ENCODE measurements around the gene CEND1.

Gene CEND1

DNA sequence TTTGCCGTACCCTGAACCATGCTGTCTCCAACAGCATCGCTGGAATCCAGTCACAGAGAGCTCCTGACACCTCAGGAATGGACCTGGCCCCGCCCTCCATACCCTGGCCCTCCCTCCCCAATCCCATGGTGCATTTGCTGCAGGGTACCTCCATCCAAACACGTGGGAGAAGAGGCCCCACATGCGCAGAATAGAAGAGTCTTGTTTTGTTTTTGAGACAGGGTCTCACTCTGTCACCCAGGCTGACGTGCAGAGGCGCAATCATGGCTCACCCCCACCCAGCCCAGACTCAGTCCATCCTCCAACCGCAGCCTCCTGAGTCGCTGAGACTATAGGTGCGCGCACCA, 26.5 kb upstream of the CEND1 start:
- Histone ChIP-seq H3K27me3 (ENCODE audit: control insufficient read depth, insufficient read depth, low read length) (no peaks in the 10 kb centered on the region), H3K4me1 (ENCODE audit: control insufficient read depth, insufficient read depth, low read length) (peaks cover 27% of the 10 kb centered on the region), H3K4me3 (ENCODE audit: low read length) (no peak overlapping the region), H3K9ac (ENCODE audit: low read length) (no peak overlapping the region), H3K9me3 (ENCODE audit: control insufficient read depth, low read length) (no peaks in the 10 kb centered on the region), H3K36me3 (ENCODE audit: control insufficient read depth, insufficient read depth, low read length) (peaks cover 14% of the 10 kb centered on the region)

DNA sequence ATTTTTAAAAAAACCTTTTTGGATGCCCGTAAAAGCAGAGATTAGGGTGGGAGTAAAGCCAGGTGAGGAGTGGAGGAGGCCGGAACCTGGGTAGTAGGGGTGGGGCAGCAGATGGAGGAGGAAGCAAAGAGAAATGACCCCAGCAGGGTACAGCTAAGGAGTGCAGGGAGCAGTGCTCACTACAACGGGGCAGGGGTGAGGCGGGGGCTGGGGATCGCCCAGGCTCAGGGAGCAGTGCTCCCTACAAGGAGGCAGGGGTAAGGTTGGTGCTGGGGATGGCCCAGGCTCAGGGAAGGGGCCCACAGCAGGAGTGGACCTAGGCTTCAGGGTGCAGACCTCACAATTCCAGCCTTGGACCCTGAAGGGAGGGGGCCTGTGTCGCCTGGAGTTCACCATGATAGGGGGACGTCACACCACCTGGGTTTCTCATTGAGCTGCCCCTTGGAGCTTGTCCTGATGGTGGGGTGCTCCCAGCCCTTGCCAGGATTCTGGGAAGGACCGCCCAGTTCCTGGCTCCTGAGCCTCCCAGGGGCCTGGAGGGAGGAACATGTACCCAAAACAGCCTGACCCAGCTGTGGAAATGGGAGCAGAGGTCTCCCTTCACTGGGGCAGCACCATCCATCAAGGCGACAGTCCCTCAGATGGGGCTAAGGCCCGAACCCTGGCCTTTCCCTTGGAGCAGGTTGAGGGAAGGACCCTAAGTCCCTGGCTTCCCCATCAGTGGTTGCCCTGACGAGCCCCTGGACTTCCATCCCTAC, 26.0 kb upstream of the CEND1 start:
- peaks cover 27% of the 10 kb centered on the region for H3K4me1 ChIP-seq (ENCODE audit: control insufficient read depth, insufficient read depth, low read length)
- H3K4me3 ChIP-seq (ENCODE audit: low read length): no peak overlapping the region
- H3K9ac ChIP-seq (ENCODE audit: low read length): no peak overlapping the region
- H3K36me3 ChIP-seq (ENCODE audit: control insufficient read depth, insufficient read depth, low read length): peaks cover 15% of the 10 kb centered on the region
- no peaks in the 10 kb centered on the region for H3K9me3 ChIP-seq (ENCODE audit: control insufficient read depth, low read length)
- no peaks in the 10 kb centered on the region for H3K27me3 ChIP-seq (ENCODE audit: control insufficient read depth, insufficient read depth, low read length)

DNA sequence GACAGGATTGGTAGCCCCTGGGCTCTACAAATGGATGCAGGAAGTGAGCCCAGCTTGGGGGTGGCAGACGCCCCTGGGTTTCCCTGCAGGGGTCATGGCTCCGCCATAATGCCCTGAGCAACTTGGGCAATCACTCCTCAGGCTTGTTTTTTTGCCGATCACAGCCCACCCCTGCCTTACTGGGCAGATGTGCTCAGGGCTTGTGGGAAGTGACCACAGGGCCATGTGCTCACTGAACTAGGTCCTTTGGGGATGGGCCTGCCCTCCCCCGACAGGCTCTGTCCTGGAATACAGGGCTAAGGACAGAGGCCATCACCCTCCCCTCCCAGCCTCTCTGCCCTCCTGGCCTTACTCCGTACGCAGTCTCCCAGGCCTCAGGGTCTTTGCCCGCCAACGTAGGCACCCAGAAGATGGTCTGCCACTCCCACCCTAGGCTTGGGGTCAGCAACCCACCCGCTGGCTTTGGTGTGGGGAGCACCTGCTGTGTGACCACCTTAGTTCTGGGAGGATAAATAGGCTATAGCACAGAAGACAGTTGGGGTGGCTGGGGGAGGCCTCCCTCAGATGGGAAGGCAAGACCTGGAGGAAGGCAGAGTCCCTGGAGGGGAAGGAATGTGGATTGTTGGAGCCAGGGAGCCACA, 23.7 kb upstream of the CEND1 start:
- no peaks in the 10 kb centered on the region for H3K27me3 ChIP-seq (ENCODE audit: control insufficient read depth, insufficient read depth, low read length)
- H3K4me1 ChIP-seq (ENCODE audit: control insufficient read depth, insufficient read depth, low read length): peaks cover 24% of the 10 kb centered on the region
- H3K36me3 ChIP-seq (ENCODE audit: control insufficient read depth, insufficient read depth, low read length): peaks cover 15% of the 10 kb centered on the region
- H3K4me3 ChIP-seq (ENCODE audit: low read length): no peak overlapping the region
- no peaks in the 10 kb centered on the region for H3K9me3 ChIP-seq (ENCODE audit: control insufficient read depth, low read length)
- no peak overlapping the region for H3K9ac ChIP-seq (ENCODE audit: low read length)

DNA sequence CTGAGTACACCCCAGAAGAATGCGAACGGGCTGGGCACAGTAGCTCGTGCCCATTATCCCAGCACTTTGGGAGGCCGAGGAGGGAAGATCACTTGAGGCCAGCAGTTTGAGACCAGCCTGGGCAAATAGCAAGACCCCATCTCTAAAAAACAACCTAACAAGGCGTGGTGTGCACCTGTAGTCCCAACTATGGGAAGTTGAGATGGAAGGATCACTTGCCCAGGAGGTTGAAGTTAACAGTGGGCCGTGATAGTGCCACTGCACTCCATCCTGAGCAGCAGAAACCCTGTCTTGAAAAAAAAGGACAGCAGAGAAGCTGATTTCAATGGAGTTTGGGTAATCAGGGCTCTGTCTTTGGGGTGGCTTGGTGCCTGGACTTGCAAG, 23.2 kb upstream of the CEND1 start:
- peaks cover 22% of the 10 kb centered on the region for H3K4me1 ChIP-seq (ENCODE audit: control insufficient read depth, insufficient read depth, low read length)
- H3K27me3 ChIP-seq (ENCODE audit: control insufficient read depth, insufficient read depth, low read length): no peaks in the 10 kb centered on the region
- H3K9me3 ChIP-seq (ENCODE audit: control insufficient read depth, low read length): no peaks in the 10 kb centered on the region
- H3K36me3 ChIP-seq (ENCODE audit: control insufficient read depth, insufficient read depth, low read length): peaks cover 15% of the 10 kb centered on the region
- H3K4me3 ChIP-seq (ENCODE audit: low read length): no peak overlapping the region
- H3K9ac ChIP-seq (ENCODE audit: low read length): no peak overlapping the region

DNA sequence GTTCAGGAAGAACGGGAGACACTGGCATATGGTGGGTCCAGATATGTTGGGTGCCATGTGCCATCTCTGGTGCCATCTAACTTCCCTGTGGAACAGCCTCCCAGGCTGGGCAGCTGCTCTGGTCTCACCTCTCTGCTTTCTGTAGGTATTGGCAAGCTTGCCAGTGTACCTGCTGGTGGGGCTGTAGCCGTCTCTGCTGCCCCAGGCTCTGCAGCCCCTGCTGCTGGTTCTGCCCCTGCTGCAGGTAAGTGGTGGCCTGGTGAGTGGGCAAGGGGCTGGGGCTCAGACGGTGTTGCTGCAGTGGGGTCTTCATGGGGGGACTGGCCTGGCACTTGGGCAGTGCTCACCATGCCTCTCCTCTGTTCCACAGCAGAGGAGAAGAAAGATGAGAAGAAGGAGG, 22.5 kb upstream of the CEND1 start:
- Histone ChIP-seq H3K4me3 (ENCODE audit: low read length) (no peak overlapping the region), H3K27me3 (ENCODE audit: control insufficient read depth, insufficient read depth, low read length) (no peaks in the 10 kb centered on the region), H3K36me3 (ENCODE audit: control insufficient read depth, insufficient read depth, low read length) (peaks cover 15% of the 10 kb centered on the region), H3K4me1 (ENCODE audit: control insufficient read depth, insufficient read depth, low read length) (peaks cover 21% of the 10 kb centered on the region), H3K9ac (ENCODE audit: low read length) (no peak overlapping the region), H3K9me3 (ENCODE audit: control insufficient read depth, low read length) (no peaks in the 10 kb centered on the region)

DNA sequence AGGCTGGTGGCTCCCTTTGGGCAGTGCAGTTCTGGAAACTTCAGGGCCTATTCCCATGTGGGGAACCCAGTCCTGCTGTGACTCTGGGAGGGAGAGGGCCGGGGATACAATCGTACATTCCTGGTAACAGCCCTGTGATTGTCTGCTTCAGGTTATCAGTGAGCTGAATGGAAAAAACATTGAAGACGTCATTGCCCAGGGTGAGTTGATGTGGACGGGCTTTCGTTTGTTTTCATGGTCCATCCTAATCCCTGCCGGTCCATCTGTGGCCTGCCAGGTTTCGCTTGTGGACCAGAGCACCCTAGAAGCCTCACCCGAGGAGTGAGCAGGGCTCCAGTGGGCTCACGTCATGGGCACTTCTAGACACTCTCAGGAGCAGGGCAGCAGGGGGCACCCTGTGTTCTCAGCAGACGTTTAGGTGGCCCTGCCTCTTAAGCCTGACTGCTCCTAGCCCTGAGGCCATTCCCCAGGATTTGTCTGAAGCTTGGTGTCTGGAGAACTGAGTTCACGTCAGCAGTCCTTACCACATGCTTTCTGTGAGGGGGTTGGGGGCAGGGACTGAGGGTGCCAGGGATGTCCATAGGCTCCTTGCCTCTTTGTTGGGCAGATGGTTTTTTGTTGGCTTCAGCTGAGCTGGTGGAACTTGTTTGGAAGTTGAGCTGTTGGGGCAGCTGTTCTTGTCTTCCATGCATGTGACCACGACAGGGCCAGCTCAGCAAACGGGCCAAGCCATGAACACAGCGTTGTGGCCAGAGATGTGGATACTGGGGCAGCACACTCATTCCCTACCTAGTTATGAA, 21.8 kb upstream of the CEND1 start:
- peak overlapping the region; percentile 91 for H3K9ac ChIP-seq (ENCODE audit: low read length)
- H3K9me3 ChIP-seq (ENCODE audit: control insufficient read depth, low read length): no peaks in the 10 kb centered on the region
- peak overlapping the region; percentile 20 for H3K4me3 ChIP-seq (ENCODE audit: low read length)
- H3K4me1 ChIP-seq (ENCODE audit: control insufficient read depth, insufficient read depth, low read length): peaks cover 21% of the 10 kb centered on the region
- peaks cover 15% of the 10 kb centered on the region for H3K36me3 ChIP-seq (ENCODE audit: control insufficient read depth, insufficient read depth, low read length)
- no peaks in the 10 kb centered on the region for H3K27me3 ChIP-seq (ENCODE audit: control insufficient read depth, insufficient read depth, low read length)

DNA sequence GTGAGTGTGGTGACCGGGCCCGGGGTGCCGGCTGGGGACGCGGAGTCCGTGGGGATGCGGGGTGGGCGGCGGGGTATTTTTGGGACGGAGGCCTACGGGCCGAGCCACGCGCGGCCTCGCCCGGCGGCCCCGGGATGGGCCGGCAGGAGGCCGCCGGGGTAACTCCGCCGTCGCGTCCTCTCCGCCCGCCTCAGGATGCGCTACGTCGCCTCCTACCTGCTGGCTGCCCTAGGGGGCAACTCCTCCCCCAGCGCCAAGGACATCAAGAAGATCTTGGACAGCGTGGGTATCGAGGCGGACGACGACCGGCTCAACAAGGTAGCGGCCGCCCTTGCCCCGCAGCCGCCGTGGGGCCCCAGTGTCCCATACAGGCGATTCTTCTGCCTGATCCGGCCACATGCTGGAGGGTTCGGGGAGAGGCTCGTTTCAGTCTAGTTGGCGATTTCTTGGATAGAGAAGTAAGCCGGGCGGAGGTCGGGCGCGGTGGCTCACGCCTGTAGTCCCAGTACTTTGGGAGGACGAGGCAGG, 20.2 kb upstream of the CEND1 start:
- H3K9ac ChIP-seq (ENCODE audit: low read length): peak overlapping the region; percentile 91
- peaks cover 15% of the 10 kb centered on the region for H3K36me3 ChIP-seq (ENCODE audit: control insufficient read depth, insufficient read depth, low read length)
- no peaks in the 10 kb centered on the region for H3K27me3 ChIP-seq (ENCODE audit: control insufficient read depth, insufficient read depth, low read length)
- peak overlapping the region; percentile 77 for H3K4me3 ChIP-seq (ENCODE audit: low read length)
- H3K9me3 ChIP-seq (ENCODE audit: control insufficient read depth, low read length): no peaks in the 10 kb centered on the region
- H3K4me1 ChIP-seq (ENCODE audit: control insufficient read depth, insufficient read depth, low read length): peaks cover 21% of the 10 kb centered on the region

DNA sequence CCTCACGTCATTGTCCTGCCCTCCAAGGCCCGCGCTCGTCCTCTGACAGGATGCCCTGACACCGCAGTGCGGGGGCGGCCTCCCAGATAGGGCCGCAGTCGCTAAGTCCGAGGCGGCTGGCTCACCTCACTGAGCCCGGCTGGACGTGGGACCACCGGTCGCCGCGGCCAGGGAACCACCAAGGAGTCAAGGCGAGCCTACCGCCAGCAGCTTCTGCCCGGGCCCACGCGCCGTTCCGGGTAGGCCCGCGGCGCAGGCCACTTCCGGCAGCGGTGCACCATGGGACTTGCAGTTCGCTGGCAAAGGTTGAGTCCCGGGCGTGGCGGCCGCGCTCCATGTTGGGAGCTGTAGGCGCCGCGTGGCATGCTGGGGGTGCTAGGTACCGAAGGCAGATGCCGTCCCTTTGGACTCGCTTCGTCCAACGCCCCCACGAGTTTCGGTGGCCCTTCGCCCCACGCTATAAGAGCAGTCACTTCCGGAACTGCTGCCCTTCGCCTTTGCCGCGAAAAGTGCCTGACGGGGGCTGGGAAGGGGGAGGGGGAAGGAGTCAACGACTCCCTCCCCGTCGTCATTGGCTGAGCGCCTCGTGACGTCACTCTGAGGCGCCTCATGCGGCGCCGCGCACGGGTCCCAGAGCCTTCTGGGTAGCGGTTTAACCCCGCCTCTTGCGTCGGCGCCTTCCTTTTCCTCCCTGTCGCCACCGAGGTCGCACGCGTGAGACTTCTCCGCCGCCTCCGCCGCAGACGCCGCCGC, 19.6 kb upstream of the CEND1 start, which contains the start of gene RPLP2:
Gene RPLP2 (plus strand): TSS at position 681 of the 753 bp plus-strand sequence. CDS start 268 bp downstream, outside the sequence.
- H3K9me3 ChIP-seq (ENCODE audit: control insufficient read depth, low read length): no peaks in the 10 kb centered on the region
- H3K4me3 ChIP-seq (ENCODE audit: low read length): peak within 1 kb of the TSS; percentile 81
- no peaks in the 10 kb centered on the region for H3K27me3 ChIP-seq (ENCODE audit: control insufficient read depth, insufficient read depth, low read length)
- peak within 1 kb of the TSS; percentile 91 for H3K9ac ChIP-seq (ENCODE audit: low read length)
- H3K36me3 ChIP-seq (ENCODE audit: control insufficient read depth, insufficient read depth, low read length): peaks cover 15% of the 10 kb centered on the region
- H3K4me1 ChIP-seq (ENCODE audit: control insufficient read depth, insufficient read depth, low read length): peaks cover 24% of the 10 kb centered on the region

DNA sequence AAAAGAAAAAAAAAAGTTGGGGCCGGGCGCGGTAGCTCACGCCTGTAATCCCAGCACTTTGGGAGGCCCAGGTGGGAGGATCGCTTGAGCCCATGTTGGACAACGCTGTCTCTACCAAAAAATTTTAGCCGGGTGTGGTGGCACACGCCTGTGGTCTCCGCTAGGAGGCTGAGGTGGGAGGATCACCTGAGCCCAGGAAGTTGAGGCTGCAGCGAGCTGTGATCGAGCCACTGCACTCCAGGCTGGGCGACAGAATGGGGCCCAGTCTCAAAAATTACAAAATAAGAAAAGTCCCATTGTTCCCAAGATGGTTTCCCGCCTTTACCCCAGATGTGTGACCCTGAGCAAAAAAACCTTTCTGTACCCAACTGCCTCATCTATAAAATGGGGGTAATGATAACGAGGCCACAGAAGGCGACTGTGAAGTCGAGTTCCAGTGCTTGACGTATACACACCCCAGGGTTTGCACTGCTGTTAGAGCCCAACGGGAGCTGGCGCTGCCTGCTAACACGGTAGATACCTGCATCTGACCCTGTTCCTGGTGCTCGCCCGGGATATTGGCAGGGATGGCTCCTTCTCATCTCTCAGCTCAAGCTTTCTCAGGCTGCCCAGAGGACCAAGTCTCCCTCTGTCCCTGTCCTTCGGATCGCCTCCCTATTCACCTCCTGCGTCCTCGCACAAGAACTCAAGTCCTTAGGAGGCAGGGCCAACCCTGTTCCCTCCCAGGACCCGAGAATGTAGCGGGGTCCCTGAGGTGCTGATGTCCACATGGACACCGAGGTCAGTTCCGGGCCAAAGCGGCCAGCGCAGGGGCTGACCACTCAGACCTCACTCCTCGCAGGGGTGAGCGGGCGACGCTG, 18.8 kb upstream of the CEND1 start:
- no peaks in the 10 kb centered on the region for H3K9me3 ChIP-seq (ENCODE audit: control insufficient read depth, low read length)
- peaks cover 15% of the 10 kb centered on the region for H3K36me3 ChIP-seq (ENCODE audit: control insufficient read depth, insufficient read depth, low read length)
- H3K4me3 ChIP-seq (ENCODE audit: low read length): peak overlapping the region; percentile 81
- H3K4me1 ChIP-seq (ENCODE audit: control insufficient read depth, insufficient read depth, low read length): peaks cover 32% of the 10 kb centered on the region
- H3K27me3 ChIP-seq (ENCODE audit: control insufficient read depth, insufficient read depth, low read length): no peaks in the 10 kb centered on the region
- peak overlapping the region; percentile 91 for H3K9ac ChIP-seq (ENCODE audit: low read length)

DNA sequence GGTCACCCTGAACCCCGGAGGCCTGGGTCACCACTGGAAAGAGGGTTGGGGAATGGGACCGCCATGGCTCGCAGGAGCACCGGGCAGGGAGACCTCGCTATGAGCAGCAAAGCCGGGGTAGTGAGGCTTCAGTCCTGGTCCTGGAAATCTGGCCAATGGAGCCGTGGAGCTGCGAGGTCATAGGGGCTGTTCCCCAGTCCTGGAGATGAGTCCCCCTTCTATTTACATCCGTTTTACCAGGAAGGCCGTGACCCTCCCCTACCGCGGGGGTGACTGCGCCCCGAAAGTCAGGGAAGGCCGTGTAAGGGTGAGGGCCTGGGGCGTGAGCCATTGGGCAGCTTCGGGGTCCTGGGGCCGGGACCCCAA, 14.7 kb upstream of the CEND1 start:
- Histone ChIP-seq H3K27me3 (ENCODE audit: control insufficient read depth, insufficient read depth, low read length) (no peaks in the 10 kb centered on the region), H3K36me3 (ENCODE audit: control insufficient read depth, insufficient read depth, low read length) (no peaks in the 10 kb centered on the region), H3K4me1 (ENCODE audit: control insufficient read depth, insufficient read depth, low read length) (peaks cover 21% of the 10 kb centered on the region), H3K4me3 (ENCODE audit: low read length) (peak overlapping the region; percentile 22), H3K9me3 (ENCODE audit: control insufficient read depth, low read length) (no peaks in the 10 kb centered on the region), H3K9ac (ENCODE audit: low read length) (peak overlapping the region; percentile 71)

Data from mucosa of stomach (tissue), 1 donor.